Upper lobe of left lung (tissue), 4 donors: ENCODE data around the gene WNT9B.

Experiments
- CTCF ChIP-seq, 6 experiments: fragments of 450-650 bp in 4 of 6; fragments of 200-600 bp in 2 of 6; sonication (generic) in 2 of 6; IDR thresholded peaks; one replicate each; pipeline ENCODE4 v1.5.1; 2016 to 2019; ENCODE audit warnings: antibody characterized with exemption in 6 of 6
- EP300 ChIP-seq, 4 donors: sonication (generic); formaldehyde crosslinking; IDR thresholded peaks; one replicate each; pipeline ENCODE4 v1.5.1; 2017; ENCODE audit warnings: antibody characterized with exemption in 4 of 4, control low read depth in 2 of 4
- POLR2A ChIP-seq, 4 donors: fragments of 450-650 bp; IDR thresholded peaks; one replicate each; pipeline ENCODE4 v1.5.1; 2016 to 2017; ENCODE audit warnings: antibody characterized with exemption in 4 of 4, mild to moderate bottlenecking in 2 of 4
- POLR2AphosphoS5 ChIP-seq, 2 donors: sonication (generic); formaldehyde crosslinking; IDR thresholded peaks; one replicate each; pipeline ENCODE4 v1.5.1; 2017; ENCODE audit warnings: antibody characterized with exemption in 2 of 2

DNA sequence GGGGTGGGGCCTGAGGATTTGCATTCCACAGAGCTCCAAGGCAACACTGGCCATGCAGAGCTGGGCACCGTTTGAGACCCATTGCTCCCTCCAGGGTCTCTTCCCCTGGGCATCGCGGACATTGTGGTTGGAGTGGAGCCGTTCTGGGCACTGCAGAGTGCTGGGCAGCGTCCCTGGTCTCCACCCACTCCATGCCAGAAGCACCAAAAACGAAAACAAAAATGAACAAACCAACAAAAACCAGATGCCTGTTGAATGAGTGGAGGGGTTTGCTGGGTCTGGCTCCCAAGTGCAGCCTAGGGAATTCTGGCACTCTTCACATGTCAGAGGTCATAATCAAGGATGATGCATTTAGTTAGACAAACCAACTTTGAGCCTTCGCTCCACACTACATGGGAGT lies 17.9 kb downstream of the WNT9B start:
- TF ChIP-seq CTCF (IDR thresholded peaks at IDR 0.05) (no peak), POLR2A (IDR thresholded peaks at IDR 0.05) (no peak), POLR2AphosphoS5 (IDR thresholded peaks at IDR 0.05) (no peak), EP300 (IDR thresholded peaks at IDR 0.05) (no peak)
